ENCODE results near the gene AHR. TPM values are rescaled to one million over a fixed set of nuclear protein-coding genes. Genes with fewer than 3 reads are reported as not detected.

The AHR gene
- total RNA-seq (41.4 TPM), polyA plus RNA-seq (ENCODE audit: insufficient read depth in 1 of 8, insufficient read length in 8 of 8, low replicate concordance in 1 of 8) (10 to 100 TPM; 10.1 to 51.8 (median 18.2) TPM)
- long read RNA-seq, donor 1, full-length matches to known transcripts = 1 of 1 reads
- long read RNA-seq, donor 1, partial matches to known transcripts = 0 of 1 reads
- long read RNA-seq, donor 1, other reads (novel, unspliced or antisense) = 0 of 1 reads
- long read RNA-seq, donor 2 = 0 reads
- long read RNA-seq, donor 3, partial matches to known transcripts = 6 of 6 reads
- long read RNA-seq, donor 3, other reads (novel, unspliced or antisense) = 0 of 6 reads
- long read RNA-seq, donor 4 = 0 reads
- long read RNA-seq, donor 5, full-length matches to known transcripts = 1 of 8 reads
- long read RNA-seq, donor 5, partial matches to known transcripts = 0 of 8 reads
- long read RNA-seq, donor 5, other reads (novel, unspliced or antisense) = 7 of 8 reads
- long read RNA-seq, donor 6 = 0 reads
- long read RNA-seq, donor 7 = 0 reads
- long read RNA-seq, donor 8 = 0 reads
- long read RNA-seq, donor 9, full-length matches to known transcripts = 3 of 3 reads
- long read RNA-seq, donor 9, partial matches to known transcripts = 0 of 3 reads
- long read RNA-seq, donor 9, other reads (novel, unspliced or antisense) = 0 of 3 reads
- long read RNA-seq, donor 10 = 0 reads
- long read RNA-seq, donor 11 = 0 reads

GRCh38 chr7:17298102-17298839 is at the start of gene AHR:
AHR (plus strand) TSS chr7:17298652; CDS start chr7:17299265, 613 bp downstream.
- peaks cover 11% of the 10 kb centered on the region for H3K27me3 ChIP-seq (ENCODE audit: control insufficient read depth, insufficient read depth, low read length)
- H3K27ac ChIP-seq (ENCODE audit: low read length) = peak within 1 kb of the TSS; percentile 77
- 0% methylated on average over 31 of the region's 46 CpGs for WGBS (ENCODE audit: insufficient coverage)
- DNase-seq = peak; percentile 92
- H3K36me3 ChIP-seq (ENCODE audit: control insufficient read depth, insufficient read depth, low read length) = no peaks in the 10 kb centered on the region
- no peaks in the 10 kb centered on the region for H3K9me3 ChIP-seq (replicated peaks; ENCODE audit: control insufficient read depth, low read depth, low read length)
- no peaks in the 10 kb centered on the region for H3K4me1 ChIP-seq (ENCODE audit: control insufficient read depth, insufficient read depth, low read length)
- peak within 1 kb of the TSS; percentile 70 for H3K4me3 ChIP-seq (ENCODE audit: low read length)

GRCh38 chr7:17253885-17254284 is 44.6 kb upstream of the AHR start:
- no peaks in the 10 kb centered on the region for H3K4me1 ChIP-seq (ENCODE audit: control insufficient read depth, insufficient read depth, low read length)
- H3K9me3 ChIP-seq (replicated peaks; ENCODE audit: control insufficient read depth, low read depth, low read length) = no peaks in the 10 kb centered on the region
- H3K27ac ChIP-seq (ENCODE audit: low read length) = no peak overlapping the region
- WGBS (ENCODE audit: insufficient coverage) = no CpG with 5 or more reads among the region's 3 CpGs
- H3K36me3 ChIP-seq (ENCODE audit: control insufficient read depth, insufficient read depth, low read length) = no peaks in the 10 kb centered on the region
- no peaks in the 10 kb centered on the region for H3K27me3 ChIP-seq (ENCODE audit: control insufficient read depth, insufficient read depth, low read length)
- no peak for DNase-seq
- H3K4me3 ChIP-seq (ENCODE audit: low read length) = no peak overlapping the region

- no peaks in the 10 kb centered on the region for H3K27me3 ChIP-seq (ENCODE audit: control insufficient read depth, insufficient read depth, low read length)
- WGBS (ENCODE audit: insufficient coverage) = no CpG with 5 or more reads among the region's 1 CpG
- H3K4me1 ChIP-seq (ENCODE audit: control insufficient read depth, insufficient read depth, low read length) = no peaks in the 10 kb centered on the region
- H3K4me3 ChIP-seq (ENCODE audit: low read length) = no peak overlapping the region
- no peaks in the 10 kb centered on the region for H3K9me3 ChIP-seq (replicated peaks; ENCODE audit: control insufficient read depth, low read depth, low read length)
- DNase-seq = peak; percentile 32
- H3K36me3 ChIP-seq (ENCODE audit: control insufficient read depth, insufficient read depth, low read length) = no peaks in the 10 kb centered on the region
- H3K27ac ChIP-seq (ENCODE audit: low read length) = no peak overlapping the region
These were observed 42.5 kb upstream of the AHR start for GRCh38 chr7:17255926-17256325.

GRCh38 chr7:17256375-17256774 is 42.1 kb upstream of the AHR start:
- Histone ChIP-seq H3K27me3 (ENCODE audit: control insufficient read depth, insufficient read depth, low read length) (no peaks in the 10 kb centered on the region), H3K4me1 (ENCODE audit: control insufficient read depth, insufficient read depth, low read length) (no peaks in the 10 kb centered on the region), H3K9me3 (replicated peaks; ENCODE audit: control insufficient read depth, low read depth, low read length) (no peaks in the 10 kb centered on the region), H3K36me3 (ENCODE audit: control insufficient read depth, insufficient read depth, low read length) (no peaks in the 10 kb centered on the region), H3K27ac (ENCODE audit: low read length) (no peak overlapping the region), H3K4me3 (ENCODE audit: low read length) (no peak overlapping the region)
- no peak for DNase-seq
- 0% methylated on average over 1 of the region's 2 CpGs for WGBS (ENCODE audit: insufficient coverage)

- Histone ChIP-seq H3K36me3 (ENCODE audit: control insufficient read depth, insufficient read depth, low read length) (no peaks in the 10 kb centered on the region), H3K9me3 (replicated peaks; ENCODE audit: control insufficient read depth, low read depth, low read length) (peaks cover 18% of the 10 kb centered on the region), H3K4me3 (ENCODE audit: low read length) (no peak overlapping the region), H3K27me3 (ENCODE audit: control insufficient read depth, insufficient read depth, low read length) (no peaks in the 10 kb centered on the region), H3K4me1 (ENCODE audit: control insufficient read depth, insufficient read depth, low read length) (no peaks in the 10 kb centered on the region), H3K27ac (ENCODE audit: low read length) (no peak overlapping the region)
- no peak for DNase-seq
These were observed 31.9 kb upstream of the AHR start for GRCh38 chr7:17266565-17266964.

- no peaks in the 10 kb centered on the region for H3K36me3 ChIP-seq (ENCODE audit: control insufficient read depth, insufficient read depth, low read length)
- no peaks in the 10 kb centered on the region for H3K27me3 ChIP-seq (ENCODE audit: control insufficient read depth, insufficient read depth, low read length)
- H3K27ac ChIP-seq (ENCODE audit: low read length) = no peak overlapping the region
- no peaks in the 10 kb centered on the region for H3K4me1 ChIP-seq (ENCODE audit: control insufficient read depth, insufficient read depth, low read length)
- DNase-seq = no peak
- H3K9me3 ChIP-seq (replicated peaks; ENCODE audit: control insufficient read depth, low read depth, low read length) = peaks cover 19% of the 10 kb centered on the region
- WGBS (ENCODE audit: insufficient coverage) = no CpG with 5 or more reads among the region's 3 CpGs
- no peak overlapping the region for H3K4me3 ChIP-seq (ENCODE audit: low read length)
These were observed 28.9 kb upstream of the AHR start for GRCh38 chr7:17269341-17270221.

- 35% methylated on average over 2 of the region's 5 CpGs for WGBS (ENCODE audit: insufficient coverage)
- peak; percentile 4 for DNase-seq
- Histone ChIP-seq H3K9me3 (replicated peaks; ENCODE audit: control insufficient read depth, low read depth, low read length) (peaks cover 13% of the 10 kb centered on the region), H3K27ac (ENCODE audit: low read length) (no peak overlapping the region), H3K36me3 (ENCODE audit: control insufficient read depth, insufficient read depth, low read length) (no peaks in the 10 kb centered on the region), H3K4me1 (ENCODE audit: control insufficient read depth, insufficient read depth, low read length) (peaks cover 2% of the 10 kb centered on the region), H3K27me3 (ENCODE audit: control insufficient read depth, insufficient read depth, low read length) (no peaks in the 10 kb centered on the region), H3K4me3 (ENCODE audit: low read length) (no peak overlapping the region)
These were observed 23.8 kb upstream of the AHR start for GRCh38 chr7:17274551-17275245.

- no peaks in the 10 kb centered on the region for H3K27me3 ChIP-seq (ENCODE audit: control insufficient read depth, insufficient read depth, low read length)
- WGBS (ENCODE audit: insufficient coverage) = no CpG with 5 or more reads among the region's 4 CpGs
- H3K4me1 ChIP-seq (ENCODE audit: control insufficient read depth, insufficient read depth, low read length) = peaks cover 2% of the 10 kb centered on the region
- H3K36me3 ChIP-seq (ENCODE audit: control insufficient read depth, insufficient read depth, low read length) = no peaks in the 10 kb centered on the region
- no peak overlapping the region for H3K4me3 ChIP-seq (ENCODE audit: low read length)
- H3K9me3 ChIP-seq (replicated peaks; ENCODE audit: control insufficient read depth, low read depth, low read length) = peaks cover 2% of the 10 kb centered on the region
- H3K27ac ChIP-seq (ENCODE audit: low read length) = peak overlapping the region; percentile 67
- DNase-seq = peak; percentile 87
These were observed 22.4 kb upstream of the AHR start for GRCh38 chr7:17275749-17276671.

Data from muscle of leg (tissue), 16 donors.